Keratinocyte (primary cell): ENCODE data around the gene RHBDF1. TPM values are rescaled to one million over a fixed set of nuclear protein-coding genes. Genes with fewer than 3 reads are reported as not detected.

ENCODE experiments used
- DNase-seq: peaks from one replicate; pipeline ENCODE4 v3.0.0-alpha.2; 2011; ENCODE audit warnings: low read depth, missing footprints, low spot score
- FAIRE-seq: peaks from 2 replicates; lab custom pipeline; 2011; peaks lifted over from hg19 to GRCh38; lab: Jason Lieb, UNC
- H2AFZ ChIP-seq: 2 replicates; pipeline ENCODE4 v1.6.0; 2012; ENCODE audit warnings: low read length, control low read depth, inconsistent platforms; ENCODE audit not compliant: control insufficient read depth
- H3K27ac ChIP-seq: 2 replicates; pipeline ENCODE4 v1.5.1; 2011; ENCODE audit warnings: low read length; ENCODE audit not compliant: control insufficient read depth, insufficient read depth
- H3K27me3 ChIP-seq: 3 replicates; pipeline ENCODE4 v1.6.0; 2011; ENCODE audit warnings: low read length; ENCODE audit not compliant: control insufficient read depth, insufficient read depth; ENCODE audit errors: extremely low read depth
- H3K36me3 ChIP-seq, 2 experiments: 2 replicates in 1 of 2; 3 replicates in 1 of 2; pipeline ENCODE4 v1.5.1; 2011; ENCODE audit warnings: low read length in 2 of 2, mild to moderate bottlenecking in 1 of 2; ENCODE audit not compliant: control insufficient read depth in 2 of 2, insufficient read depth in 2 of 2; ENCODE audit errors: extremely low read depth in 1 of 2
- H3K4me1 ChIP-seq: 3 replicates; pipeline ENCODE4 v1.5.1; 2011; ENCODE audit warnings: low read length; ENCODE audit not compliant: control insufficient read depth, insufficient read depth; ENCODE audit errors: extremely low read depth
- H3K4me2 ChIP-seq: 3 replicates; pipeline ENCODE4 v1.6.0; 2011; ENCODE audit warnings: low read depth, low read length; ENCODE audit not compliant: control insufficient read depth, insufficient read depth; ENCODE audit errors: extremely low read depth
- H3K4me3 ChIP-seq, 3 experiments: fragments of 200-600 bp in 1 of 3; sonication (generic) in 1 of 3; 2 replicates in 2 of 3; 3 replicates in 1 of 3; pipeline ENCODE4 v1.5.1; 2011 to 2016; ENCODE audit warnings: low read length in 3 of 3, mild to moderate bottlenecking in 3 of 3, control low read depth in 2 of 3, inconsistent platforms in 1 of 3, low read depth in 1 of 3, mixed read lengths in 1 of 3, mixed run types in 1 of 3, moderate library complexity in 1 of 3; ENCODE audit not compliant: control insufficient read depth in 2 of 3, insufficient read depth in 2 of 3; ENCODE audit errors: extremely low read depth in 1 of 3
- H3K79me2 ChIP-seq: 2 replicates; pipeline ENCODE4 v1.6.0; 2012; ENCODE audit warnings: low read length; ENCODE audit not compliant: control insufficient read depth, insufficient read depth
- H3K9ac ChIP-seq: 3 replicates; pipeline ENCODE4 v1.6.0; 2011; ENCODE audit warnings: low read length; ENCODE audit not compliant: control insufficient read depth, insufficient read depth; ENCODE audit errors: extremely low read depth
- H3K9me1 ChIP-seq: 3 replicates; pipeline ENCODE4 v1.6.0; 2011; ENCODE audit warnings: low read length; ENCODE audit not compliant: control insufficient read depth, insufficient read depth; ENCODE audit errors: extremely low read depth
- H3K9me3 ChIP-seq: 2 replicates; pipeline ENCODE4 v1.5.1; 2012; ENCODE audit warnings: low read depth, low read length; ENCODE audit not compliant: control insufficient read depth
- H4K20me1 ChIP-seq: 3 replicates; pipeline ENCODE4 v1.6.0; 2011; ENCODE audit warnings: low read length; ENCODE audit not compliant: control insufficient read depth, insufficient read depth; ENCODE audit errors: extremely low read depth
- CTCF ChIP-seq, 3 experiments: IDR thresholded peaks in 1 of 3; conservative IDR thresholded peaks in 1 of 3; optimal IDR thresholded peaks in 1 of 3; 2 replicates in 2 of 3; 3 replicates in 1 of 3; pipeline versions ENCODE3 to v1.5.1; 2011; ENCODE audit warnings: low read length in 3 of 3, mild to moderate bottlenecking in 3 of 3, moderate library complexity in 2 of 3, control low read depth in 1 of 3, inconsistent platforms in 1 of 3; ENCODE audit not compliant: insufficient read depth in 2 of 3; ENCODE audit errors: extremely low read depth in 1 of 3
- EZH2 ChIP-seq: IDR thresholded peaks from one replicate; pipeline ENCODE4 v1.6.1; 2012; ENCODE audit warnings: inconsistent platforms, mild to moderate bottlenecking, low read length, moderate library complexity
- dilution Hi-C: fragments of 300-500 bp; cut with MboI; formaldehyde crosslinking; loops from one replicate; pipeline ENCODE4 v1.7.0; 2020; ENCODE audit warnings: low sequenced_read_pairs; ENCODE audit not compliant: extremely low pct_ligation_motif_present
- polyA plus RNA-seq, 5 experiments: library from polyadenylated mRNA; depleted of rRNA in 3 of 5; stranded (reverse) in 3 of 5; stranded (forward) in 1 of 5; unstranded in 1 of 5; fragments of >200 nt; gene quantifications; 1 replicate in 1 of 5; 2 replicates in 3 of 5; 3 replicates in 1 of 5; pipeline versions ENCODE4 v1.2.1 to v1.2.3, GENCODE V29; 2011 to 2012; ENCODE audit warnings: missing spikeins in 2 of 5, low read depth in 1 of 5, low replicate concordance in 1 of 5

RHBDF1 gene
- polyA plus RNA-seq, 1 donor (not counting 4 experiments of a cell fraction or from before 2014, with no cell fraction given) = 20.4 TPM

GRCh38 chr16:78444-79150 is 6.2 kb upstream of the RHBDF1 start:
- Histone ChIP-seq H3K9ac (peak overlapping the region; percentile 83), H3K9me3 (no peaks in the 10 kb centered on the region), H3K4me1 (peaks cover 30% of the 10 kb centered on the region), H3K36me3 (peaks cover under 1 to 15% of the 10 kb centered on the region in 2 experiments), H2AFZ (no peak overlapping the region), H3K27ac (peak overlapping the region; percentile 66), H3K79me2 (peaks cover 3% of the 10 kb centered on the region), H3K27me3 (no peaks in the 10 kb centered on the region), H3K4me2 (peak overlapping the region; percentile 95), H4K20me1 (peaks cover under 1% of the 10 kb centered on the region), H3K9me1 (peaks cover 2% of the 10 kb centered on the region), H3K4me3 (peak overlapping the region; percentile 76 to 82 (median 82))
- FAIRE-seq (no peak), DNase-seq (no peak)
- dilution Hi-C loops = no loop called here
- no peak for TF ChIP-seq EZH2

- H3K9me3 ChIP-seq = no peaks in the 10 kb centered on the region
- H3K9ac ChIP-seq = peak within 1 kb of the TSS; percentile 83
- peaks cover 3% of the 10 kb centered on the region for H3K79me2 ChIP-seq
- peak within 1 kb of the TSS; percentile 95 for H3K4me2 ChIP-seq
- H4K20me1 ChIP-seq = no peaks in the 10 kb centered on the region
- TF ChIP-seq EZH2 = no peak
- no peak for TF ChIP-seq CTCF (optimal IDR thresholded peaks at IDR 0.05 in 1 of 3, IDR thresholded peaks at IDR 0.05 in 1 of 3, conservative IDR thresholded peaks at IDR 0.05 in 1 of 3; ENCODE audit: extremely low read depth in 1 of 3, insufficient read depth in 2 of 3, low read length in 3 of 3)
- dilution Hi-C loops = no loop called here
- no peak for DNase-seq
- FAIRE-seq = no peak
- peaks cover 0 to 15% of the 10 kb centered on the region in 2 experiments for H3K36me3 ChIP-seq
- peaks cover 2% of the 10 kb centered on the region for H3K9me1 ChIP-seq
- H3K4me1 ChIP-seq = peaks cover 33% of the 10 kb centered on the region
- H3K27me3 ChIP-seq = no peaks in the 10 kb centered on the region
- H3K27ac ChIP-seq = peak within 1 kb of the TSS; percentile 66
- H3K4me3 ChIP-seq = peak within 1 kb of the TSS; percentile 76 to 82 (median 82)
- no peak within 1 kb of the TSS for H2AFZ ChIP-seq
Measured at GRCh38 chr16:77807-78443, 5.5 kb upstream of the RHBDF1 start, which contains the start of gene MPG. MPG (plus strand) TSS chr16:78225; CDS start chr16:78310, 85 bp downstream.
